GM18511 (cell line): Measurements from ENCODE around the gene CACNB4.
"Not testable (repeated sequence)": the region's sequence is repeated elsewhere in the genome, so short reads cannot be mapped to it uniquely, and the experiment has no call there.

Experiments
- ATAC-seq: cut with Tn5 transposase; IDR thresholded peaks from one replicate; pipeline ENCODE4 v1.9.1; 2021; ENCODE audit warnings: mild to moderate bottlenecking, moderate library complexity; ENCODE audit not compliant: unreplicated experiment

The CACNB4 gene

GRCh38 chr2:151796774-151797173, 302.1 kb downstream of the CACNB4 start:
- ATAC-seq = no peak

GRCh38 chr2:151795646-151796240, 303.1 kb downstream of the CACNB4 start:
- no peak for ATAC-seq

GRCh38 chr2:151794422-151794821, 304.4 kb downstream of the CACNB4 start:
- ATAC-seq = not testable (repeated sequence)

GRCh38 chr2:151793123-151793522, 305.7 kb downstream of the CACNB4 start:
- ATAC-seq = no peak

- ATAC-seq = no peak
Measured at GRCh38 chr2:151792589-151792988, 306.3 kb downstream of the CACNB4 start.

- ATAC-seq = no peak
Measured at GRCh38 chr2:151791545-151791944, 307.3 kb downstream of the CACNB4 start.

- ATAC-seq = no peak
Measured at GRCh38 chr2:151790689-151791088, 308.2 kb downstream of the CACNB4 start.

- ATAC-seq = no peak
Measured at GRCh38 chr2:151789055-151789834, 309.6 kb downstream of the CACNB4 start.

GRCh38 chr2:151786483-151786882, 312.4 kb downstream of the CACNB4 start:
- ATAC-seq = no peak

- no peak for ATAC-seq
Measured at GRCh38 chr2:151786077-151786476, 312.8 kb downstream of the CACNB4 start.

- no peak for ATAC-seq
Measured at GRCh38 chr2:151783133-151783520, 315.7 kb downstream of the CACNB4 start.
